KOPT-K1 (cell line): ENCODE measurements around the gene SOCS1.
"Not testable (repeated sequence)": the region's sequence is repeated elsewhere in the genome, so short reads cannot be mapped to it uniquely, and the experiment has no call there.

ENCODE experiments used
- H3K27ac ChIP-seq: fragments of 200-600 bp; sonication (generic); 2 replicates; pipeline ENCODE4 v1.5.1; 2016; ENCODE audit warnings: antibody characterized with exemption, mild to moderate bottlenecking, low read depth, low read length; ENCODE audit not compliant: poor library complexity, severe bottlenecking
- H3K36me3 ChIP-seq: fragments of 200-600 bp; sonication (generic); 2 replicates; pipeline ENCODE4 v1.5.1; 2017; ENCODE audit warnings: antibody characterized with exemption, mild to moderate bottlenecking, low read length, moderate library complexity; ENCODE audit not compliant: insufficient read depth
- H3K9me3 ChIP-seq: fragments of 200-600 bp; sonication (generic); 2 replicates; pipeline ENCODE4 v1.5.1; 2017; ENCODE audit warnings: antibody characterized with exemption, low read length, mild to moderate bottlenecking; ENCODE audit not compliant: insufficient read depth, poor library complexity, severe bottlenecking

The SOCS1 gene

DNA sequence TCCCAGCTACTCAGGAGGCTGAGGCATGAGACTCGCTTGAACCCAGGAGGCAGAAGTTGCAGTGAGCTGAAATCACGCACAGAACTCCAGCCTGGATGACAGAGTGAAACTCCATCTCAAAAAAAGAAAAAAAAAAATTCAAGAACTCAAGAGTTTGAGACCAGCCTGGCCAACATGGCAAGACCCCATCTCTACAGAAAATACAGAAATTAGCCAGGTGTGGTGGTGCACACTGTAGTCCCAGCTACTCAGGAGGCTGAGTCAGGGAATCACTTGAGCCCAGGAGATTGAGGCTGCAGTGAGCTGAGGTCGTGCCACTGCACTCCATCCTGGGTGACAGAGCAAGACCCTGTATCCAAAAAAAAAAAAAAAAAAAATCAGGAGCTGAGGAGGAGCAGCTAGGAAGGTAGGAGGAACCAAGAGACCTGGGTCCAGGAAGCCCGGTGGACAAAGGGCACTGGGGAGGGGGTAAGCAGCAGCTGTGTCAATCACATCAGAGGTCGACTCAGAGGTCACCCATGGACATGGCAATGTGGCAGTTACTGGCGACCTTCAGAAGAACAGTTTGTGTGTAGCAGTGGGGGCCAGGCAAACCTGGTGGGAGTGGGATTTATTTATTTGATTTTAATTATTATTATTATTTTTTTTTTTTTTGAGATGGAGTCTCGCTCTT is 36.2 kb upstream of the SOCS1 start:
- no peaks in the 10 kb centered on the region for H3K36me3 ChIP-seq
- H3K9me3 ChIP-seq = no peaks in the 10 kb centered on the region
- H3K27ac ChIP-seq = no peak overlapping the region

DNA sequence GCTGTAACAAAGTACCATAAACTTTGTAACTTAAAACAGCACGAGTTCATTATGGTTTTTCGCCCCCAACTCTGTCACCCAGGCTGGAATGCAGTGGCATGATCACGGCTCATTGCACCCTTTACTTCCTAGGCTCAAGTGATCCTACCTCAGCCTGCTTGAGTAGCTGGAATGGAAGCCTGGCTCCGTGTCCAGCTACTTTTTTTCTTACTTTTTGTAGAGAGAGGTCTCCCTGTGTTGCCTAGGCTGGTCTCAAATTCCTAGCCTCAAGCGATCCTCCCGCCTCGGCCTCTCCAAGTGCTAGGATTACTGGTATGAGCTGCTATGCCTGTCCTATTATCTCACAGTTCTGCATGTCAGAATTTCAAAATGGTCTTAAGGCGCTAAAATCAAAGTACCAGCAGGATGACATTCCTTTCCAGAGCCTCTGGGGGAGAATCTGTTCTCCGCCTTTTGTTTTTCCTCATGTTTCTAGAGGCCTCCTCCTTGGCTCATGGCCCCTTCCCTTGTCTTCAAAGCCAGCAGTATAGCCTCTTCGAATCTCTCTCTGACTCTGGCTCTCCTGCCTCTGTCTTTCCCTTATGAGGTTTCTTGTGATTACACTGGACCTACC is 35.2 kb upstream of the SOCS1 start:
- Histone ChIP-seq H3K27ac (no peak overlapping the region), H3K9me3 (no peaks in the 10 kb centered on the region), H3K36me3 (no peaks in the 10 kb centered on the region)

DNA sequence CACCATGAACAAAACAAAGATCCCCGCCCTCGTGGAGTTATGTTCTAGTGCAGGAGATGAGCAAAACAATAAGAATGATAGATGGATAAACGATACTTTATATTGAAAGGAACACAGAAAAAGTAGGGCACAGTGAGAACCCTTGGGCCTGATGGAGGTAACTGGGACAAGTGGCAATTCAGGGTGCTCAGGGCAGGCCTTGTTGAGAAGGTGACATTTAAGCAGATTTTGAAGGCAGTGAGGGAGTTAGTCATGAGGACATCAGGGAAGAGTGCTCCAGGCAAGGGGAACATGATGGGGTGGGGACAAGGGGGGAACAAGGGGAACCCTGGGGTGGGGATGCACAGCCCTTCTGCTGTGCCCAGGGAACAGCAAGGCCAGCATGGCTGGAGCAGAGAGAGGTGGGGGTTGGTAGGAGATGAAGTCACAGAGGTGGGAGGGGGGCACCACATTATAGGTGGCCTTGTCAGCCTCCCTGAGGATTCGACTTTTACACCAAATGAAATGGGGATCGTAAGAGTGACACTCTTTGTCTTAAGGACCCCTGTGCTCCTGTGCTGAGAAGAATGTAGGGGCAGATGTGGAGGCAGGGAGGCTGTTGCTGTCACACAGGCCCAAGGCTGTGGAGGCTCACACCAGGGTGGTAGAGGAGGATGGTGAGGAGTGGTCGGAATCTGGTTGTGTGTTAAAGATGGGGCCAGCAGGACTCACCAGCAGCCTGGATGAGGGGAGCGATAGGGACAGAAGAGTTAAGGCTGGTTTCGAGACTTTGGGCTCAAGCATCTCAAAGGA is 34.3 kb upstream of the SOCS1 start:
- no peak overlapping the region for H3K27ac ChIP-seq
- no peaks in the 10 kb centered on the region for H3K36me3 ChIP-seq
- H3K9me3 ChIP-seq = no peaks in the 10 kb centered on the region

DNA sequence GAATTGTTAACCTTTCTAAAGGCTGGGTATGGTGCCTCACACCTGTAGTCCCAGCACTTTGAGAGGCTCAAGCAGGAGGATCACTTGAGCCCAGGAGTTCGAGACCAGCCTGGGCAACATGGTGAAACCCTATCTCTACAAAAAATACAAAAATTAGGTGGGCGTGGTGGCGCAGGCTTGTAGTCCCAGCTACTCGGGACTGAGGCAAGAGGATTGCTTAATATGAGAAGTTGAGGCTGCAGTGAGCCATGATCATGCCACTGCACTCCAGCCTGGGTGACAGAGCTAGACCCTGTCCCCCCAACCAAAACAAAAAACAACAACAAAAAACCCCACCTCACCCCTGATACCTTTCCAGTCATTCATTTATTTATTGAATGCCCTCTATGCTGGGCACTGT is 33.7 kb upstream of the SOCS1 start:
- not testable (repeated sequence) for H3K9me3 ChIP-seq, H3K27ac ChIP-seq, H3K36me3 ChIP-seq

DNA sequence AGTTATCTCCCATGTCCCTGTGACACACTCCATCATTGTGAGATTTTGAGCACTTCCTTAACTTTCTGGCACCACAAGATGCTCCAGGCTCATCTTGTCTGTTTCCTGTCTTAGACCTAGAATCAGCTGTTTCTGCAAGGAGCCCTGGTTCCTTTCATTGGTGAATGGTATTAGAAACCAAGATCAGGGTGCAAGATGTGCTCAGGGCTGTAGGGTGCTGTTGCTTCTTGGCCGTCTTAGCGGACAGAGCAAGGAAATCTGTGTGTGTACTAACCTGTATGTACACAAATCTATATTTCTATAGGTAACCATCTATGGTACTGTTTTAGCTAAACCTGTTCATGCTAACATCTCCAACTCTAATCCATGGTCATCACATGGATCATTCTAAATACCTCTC is 33.2 kb upstream of the SOCS1 start:
- Histone ChIP-seq H3K9me3 (no peaks in the 10 kb centered on the region), H3K36me3 (no peaks in the 10 kb centered on the region), H3K27ac (no peak overlapping the region)

DNA sequence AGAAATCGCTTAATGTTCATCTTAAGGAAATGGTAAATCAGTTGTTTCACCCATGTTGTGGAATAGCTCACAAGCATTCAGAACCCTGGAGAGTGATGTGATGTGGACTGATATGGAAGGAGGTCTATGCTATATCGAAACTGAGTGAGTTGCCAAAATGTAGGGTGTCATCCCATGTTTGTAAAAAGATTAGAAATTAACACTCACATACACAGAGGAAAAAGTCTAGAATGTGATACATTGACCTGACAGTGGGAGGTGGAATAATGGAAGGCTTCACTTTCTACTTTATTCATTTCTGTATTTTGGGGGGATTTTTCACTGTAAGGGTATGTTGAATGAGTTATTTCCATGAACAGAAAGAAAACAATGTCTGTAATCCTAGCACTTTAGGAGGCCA is 29.8 kb upstream of the SOCS1 start:
- H3K27ac ChIP-seq = no peak overlapping the region
- H3K36me3 ChIP-seq = no peaks in the 10 kb centered on the region
- H3K9me3 ChIP-seq = no peaks in the 10 kb centered on the region

DNA sequence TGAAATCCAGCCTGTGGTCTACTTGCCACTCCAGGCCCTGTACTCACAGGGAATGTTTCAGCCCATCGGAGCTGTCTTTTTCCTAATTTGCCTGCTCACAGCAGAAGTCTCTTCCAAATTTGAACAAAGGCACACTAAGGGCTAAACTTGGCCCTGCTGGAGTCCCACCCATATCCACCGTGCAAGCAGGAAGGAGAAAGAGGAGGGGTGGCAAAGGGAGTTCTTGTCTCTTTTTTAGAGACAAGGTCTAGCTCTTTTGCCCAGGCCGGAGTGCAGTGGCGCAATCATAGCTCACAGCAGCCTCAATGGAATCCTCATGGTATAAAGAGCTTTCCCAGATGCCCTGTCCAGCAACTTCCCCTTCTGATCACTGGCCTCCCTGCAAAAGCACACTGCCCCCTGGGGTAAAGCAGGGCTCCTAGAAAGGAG is 27.8 kb upstream of the SOCS1 start:
- H3K36me3 ChIP-seq = no peaks in the 10 kb centered on the region
- H3K27ac ChIP-seq = no peak overlapping the region

DNA sequence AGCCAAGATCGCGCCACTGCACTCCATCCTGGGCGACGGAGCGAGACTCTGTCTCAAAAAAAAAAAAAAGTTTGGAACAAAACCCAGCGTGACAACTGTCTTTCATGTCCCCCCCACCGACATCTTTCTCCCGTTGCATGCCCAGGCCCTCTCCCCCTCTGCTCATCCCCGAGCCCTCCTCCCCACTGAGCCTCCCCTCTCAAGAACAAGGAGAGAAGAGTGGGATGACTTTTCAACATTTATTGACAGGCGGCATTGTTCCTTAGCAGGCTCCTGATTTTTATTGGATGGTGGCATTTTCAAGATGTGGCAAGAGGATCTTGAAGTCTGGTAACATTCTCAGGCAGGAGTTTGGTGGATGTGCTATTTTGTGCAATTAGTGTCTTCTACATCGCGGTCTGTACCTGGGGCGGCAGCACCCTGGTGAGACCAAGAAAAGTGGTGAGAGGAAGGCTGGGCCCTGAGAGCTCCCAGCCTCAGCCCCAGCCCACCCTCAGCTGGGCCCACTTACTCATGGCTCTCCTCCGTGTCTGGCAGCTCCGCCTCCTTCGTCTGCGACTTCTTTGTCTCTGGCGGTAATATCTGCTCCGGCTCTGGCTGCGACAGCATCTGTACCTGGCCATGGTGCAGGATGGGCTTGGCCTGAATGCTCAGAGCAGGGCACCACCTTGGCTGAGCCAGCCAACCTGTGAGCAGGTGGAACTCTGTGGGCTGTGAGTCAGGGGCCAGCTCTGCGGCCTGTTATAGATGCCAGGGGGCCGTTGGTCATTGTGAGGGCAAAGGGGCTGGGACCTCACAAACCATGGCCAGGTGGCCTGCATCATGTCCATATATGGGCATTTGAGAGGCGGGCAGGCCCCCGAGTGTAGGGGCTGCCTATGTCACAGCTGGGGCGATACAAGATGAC is 24.9 kb upstream of the SOCS1 start, which contains the start of gene PRM1:
TSS of gene PRM1 (minus strand) at position 715 of the 907 bp plus-strand sequence. CDS start at position 623, 92 bp downstream.
- H3K9me3 ChIP-seq = no peaks in the 10 kb centered on the region
- no peaks in the 10 kb centered on the region for H3K36me3 ChIP-seq
- no peak within 1 kb of the TSS for H3K27ac ChIP-seq

More for the DNA sequence above, 27.8 kb upstream of the SOCS1 start:
- H3K9me3 ChIP-seq = no peaks in the 10 kb centered on the region

DNA sequence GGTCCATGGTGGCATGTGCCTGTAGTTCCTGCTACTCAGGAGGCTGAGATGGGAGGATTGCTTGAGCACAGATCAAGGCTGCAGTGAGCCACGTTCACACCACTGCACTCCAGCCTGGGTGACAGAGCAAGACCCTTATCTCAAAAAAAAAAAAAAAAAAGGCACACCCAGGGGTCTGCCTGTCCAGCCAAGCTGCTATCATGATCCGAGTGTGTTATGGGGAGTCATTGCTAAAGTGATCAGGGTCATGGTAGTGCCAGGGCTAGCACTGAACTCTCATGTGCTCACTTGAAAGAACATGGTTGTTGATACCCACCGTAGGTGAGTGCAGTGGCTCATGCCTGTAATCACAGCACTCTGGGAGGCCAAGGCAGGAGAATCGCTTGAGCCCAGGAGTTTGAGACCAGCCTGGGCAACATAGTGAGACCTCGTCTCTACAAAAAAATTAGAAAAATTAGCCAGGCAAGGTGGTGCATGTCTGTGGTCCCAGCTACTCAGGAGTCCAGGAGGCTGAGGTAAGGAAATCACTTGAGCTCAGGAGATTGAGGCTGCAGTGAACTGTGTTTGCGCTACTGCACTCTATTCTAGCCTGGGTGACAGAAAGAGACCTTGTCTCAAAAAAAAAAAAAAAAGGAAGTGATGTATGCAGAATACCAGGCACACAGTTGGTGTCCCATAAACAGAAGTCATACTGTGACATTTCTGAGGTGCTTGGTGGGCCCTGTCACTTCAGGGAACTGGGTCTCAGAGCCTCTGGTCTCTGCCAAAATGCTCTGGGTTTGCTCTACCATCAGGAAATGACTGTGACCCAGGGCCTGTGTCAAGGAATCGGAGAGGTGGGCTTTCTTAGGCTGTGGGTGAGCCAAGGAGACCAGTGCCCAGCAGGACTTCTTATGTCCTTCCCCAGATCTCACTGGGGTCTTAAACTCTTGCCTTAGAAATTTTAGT is 23.0 kb upstream of the SOCS1 start:
- Histone ChIP-seq H3K9me3 (no peaks in the 10 kb centered on the region), H3K36me3 (no peaks in the 10 kb centered on the region), H3K27ac (no peak overlapping the region)

DNA sequence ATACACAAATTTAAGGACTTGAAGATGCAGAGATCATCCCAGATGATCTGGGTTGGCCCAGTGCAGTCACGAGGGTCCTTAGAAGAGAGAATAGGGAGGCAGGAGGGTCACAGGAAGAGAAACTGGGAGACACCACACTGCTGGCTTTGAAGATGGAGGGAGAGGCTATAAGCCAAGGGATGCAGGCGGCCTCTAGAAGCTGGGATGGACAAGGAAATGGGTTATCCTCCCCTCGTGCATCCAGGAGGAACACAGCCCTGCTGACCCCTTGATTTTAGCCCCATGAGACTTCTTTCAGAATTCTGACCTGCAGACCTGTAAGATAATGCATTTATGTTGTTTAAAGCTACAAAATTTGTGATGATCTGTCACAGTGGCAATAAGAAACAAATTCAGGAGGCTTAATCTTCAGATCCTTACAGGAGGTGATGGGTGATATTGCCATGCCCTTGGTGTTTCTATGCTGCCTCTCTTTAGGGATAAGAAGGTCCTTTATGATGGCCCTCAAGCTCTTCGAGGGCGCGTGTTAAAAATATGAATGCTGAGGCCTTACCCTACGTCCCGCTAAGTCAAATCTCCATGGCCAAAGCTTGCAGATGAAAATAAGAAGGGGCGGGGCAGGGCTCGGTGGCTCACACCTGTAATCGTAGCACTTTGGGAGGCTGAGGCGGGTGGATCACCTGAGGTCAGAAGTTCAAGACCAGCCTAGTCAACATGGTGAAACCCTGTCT is 21.8 kb upstream of the SOCS1 start:
- no peak overlapping the region for H3K27ac ChIP-seq
- no peaks in the 10 kb centered on the region for H3K36me3 ChIP-seq
- H3K9me3 ChIP-seq = no peaks in the 10 kb centered on the region

DNA sequence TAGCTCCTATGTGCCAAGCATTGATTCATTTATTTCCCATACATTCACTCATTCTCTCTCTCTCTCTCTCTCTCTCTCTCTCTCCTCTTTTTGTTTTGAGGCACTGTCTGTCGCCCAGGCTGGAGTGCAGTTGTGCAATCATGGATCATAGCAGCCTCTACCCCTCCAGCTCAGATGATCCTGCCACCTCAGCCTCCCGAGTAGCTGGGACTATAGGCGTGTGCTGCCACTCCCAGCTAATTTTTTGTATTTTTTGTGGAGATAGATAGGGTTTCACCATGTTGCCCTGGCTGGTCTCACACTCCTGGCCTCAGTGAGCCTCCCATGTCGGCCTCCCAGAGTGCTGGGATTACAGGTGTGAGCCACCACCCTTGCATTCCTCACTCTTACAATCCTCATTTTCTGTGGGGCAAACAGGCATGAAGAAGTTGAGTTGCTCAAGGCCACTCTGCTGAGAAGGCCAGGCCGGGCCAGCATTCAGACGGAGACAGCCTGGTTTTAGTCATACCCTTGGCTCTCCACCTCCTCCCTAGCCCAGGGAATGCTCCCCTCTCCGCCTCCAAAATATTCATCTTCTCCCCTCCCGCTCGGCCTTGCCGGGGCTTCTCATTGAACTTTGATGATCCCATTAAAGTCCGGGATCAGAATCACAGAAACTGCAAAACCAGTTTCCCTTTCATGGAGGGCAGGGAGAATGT is 21.0 kb upstream of the SOCS1 start:
- H3K36me3 ChIP-seq = no peaks in the 10 kb centered on the region
- no peaks in the 10 kb centered on the region for H3K9me3 ChIP-seq
- no peak overlapping the region for H3K27ac ChIP-seq

DNA sequence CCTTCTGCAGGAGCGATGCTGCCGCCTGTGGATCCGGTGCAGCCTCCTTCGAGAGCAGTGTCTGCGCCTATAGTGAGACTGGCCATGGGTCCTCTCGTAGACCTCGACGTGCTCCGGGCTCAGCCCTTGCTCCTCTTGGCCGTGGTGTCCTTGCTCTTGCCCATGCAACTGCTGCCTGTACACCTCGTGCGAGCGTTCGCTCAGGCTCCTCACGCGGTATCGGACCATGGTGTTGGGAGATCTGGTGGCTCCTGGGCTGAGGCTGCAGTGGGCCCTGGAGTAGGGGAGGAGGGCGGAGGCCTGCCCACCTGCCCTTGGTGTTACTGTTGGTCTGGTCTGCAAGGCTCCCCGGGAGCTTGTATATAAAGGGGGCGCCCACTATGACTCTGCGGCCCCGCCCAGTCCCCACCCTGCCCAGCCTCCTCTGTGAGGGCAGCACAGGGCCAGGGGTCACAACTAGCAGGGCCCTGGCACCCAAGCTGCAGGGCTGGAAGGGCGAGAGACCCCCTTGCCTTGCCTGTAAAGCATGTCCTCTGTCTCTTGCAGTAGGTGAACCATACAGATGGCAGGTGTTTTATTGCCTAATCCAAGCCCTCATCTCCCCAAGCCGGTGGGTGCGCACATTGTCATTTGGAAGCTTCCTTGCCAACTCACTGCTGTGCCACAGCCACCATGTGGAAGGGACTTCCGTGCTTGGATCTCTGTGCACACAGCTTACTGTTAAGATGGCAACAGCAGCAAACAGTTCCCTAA is 20.3 kb upstream of the SOCS1 start, which contains the start of gene PRM2:
TSS of gene PRM2 (minus strand) at position 338 of the 753 bp plus-strand sequence. CDS start at position 228, 110 bp downstream.
- Histone ChIP-seq H3K9me3 (no peaks in the 10 kb centered on the region), H3K27ac (no peak within 1 kb of the TSS), H3K36me3 (no peaks in the 10 kb centered on the region)
